Measurements from ENCODE around the gene SEC24D.
"Not testable (repeated sequence)": the region's sequence is repeated elsewhere in the genome, so short reads cannot be mapped to it uniquely, and the experiment has no call there.

Gene SEC24D

GRCh38 chr4:118803253-118803652 is 32.7 kb downstream of the SEC24D start:
- no peak overlapping the region for H3K4me3 ChIP-seq (ENCODE audit: low read depth in 1 of 2, low read length in 1 of 2)
- no peaks in the 10 kb centered on the region for H3K9me3 ChIP-seq
- H3K27me3 ChIP-seq = no peaks in the 10 kb centered on the region
- no peak for TF ChIP-seq CTCF (IDR thresholded peaks at IDR 0.05)
- H3K4me1 ChIP-seq (ENCODE audit: control insufficient read depth in 1 of 2, insufficient read depth in 1 of 2, low read depth in 1 of 2, low read length in 1 of 2) = no peaks in the 10 kb centered on the region
- H3K36me3 ChIP-seq = peaks cover 57% of the 10 kb centered on the region
- H3K27ac ChIP-seq = no peak overlapping the region

- Histone ChIP-seq H3K27ac (no peak overlapping the region), H3K9me3 (no peaks in the 10 kb centered on the region), H3K4me3 (ENCODE audit: low read depth in 1 of 2, low read length in 1 of 2) (no peak overlapping the region), H3K4me1 (ENCODE audit: control insufficient read depth in 1 of 2, insufficient read depth in 1 of 2, low read depth in 1 of 2, low read length in 1 of 2) (no peaks in the 10 kb centered on the region), H3K27me3 (no peaks in the 10 kb centered on the region), H3K36me3 (peaks cover 54% of the 10 kb centered on the region)
- TF ChIP-seq CTCF (IDR thresholded peaks at IDR 0.05) = no peak
Observed at GRCh38 chr4:118801895-118802575, 33.9 kb downstream of the SEC24D start.

GRCh38 chr4:118799231-118799942 is 36.5 kb downstream of the SEC24D start:
- H3K27ac ChIP-seq = no peak overlapping the region
- H3K27me3 ChIP-seq = no peaks in the 10 kb centered on the region
- H3K4me3 ChIP-seq (ENCODE audit: low read depth in 1 of 2, low read length in 1 of 2) = no peak overlapping the region
- peaks cover 58% of the 10 kb centered on the region for H3K36me3 ChIP-seq
- TF ChIP-seq CTCF (IDR thresholded peaks at IDR 0.05) = no peak
- no peaks in the 10 kb centered on the region for H3K9me3 ChIP-seq
- H3K4me1 ChIP-seq (ENCODE audit: control insufficient read depth in 1 of 2, insufficient read depth in 1 of 2, low read depth in 1 of 2, low read length in 1 of 2) = no peaks in the 10 kb centered on the region

- Histone ChIP-seq H3K27ac (no peak overlapping the region), H3K4me3 (ENCODE audit: low read depth in 1 of 2, low read length in 1 of 2) (no peak overlapping the region), H3K4me1 (ENCODE audit: control insufficient read depth in 1 of 2, insufficient read depth in 1 of 2, low read depth in 1 of 2, low read length in 1 of 2) (no peaks in the 10 kb centered on the region), H3K9me3 (no peaks in the 10 kb centered on the region), H3K27me3 (no peaks in the 10 kb centered on the region), H3K36me3 (peaks cover 51% of the 10 kb centered on the region)
- TF ChIP-seq CTCF (IDR thresholded peaks at IDR 0.05) = no peak
Observed at GRCh38 chr4:118798658-118799057, 37.3 kb downstream of the SEC24D start.

- H3K27me3 ChIP-seq = no peaks in the 10 kb centered on the region
- H3K27ac ChIP-seq = no peak overlapping the region
- peaks cover 49% of the 10 kb centered on the region for H3K36me3 ChIP-seq
- H3K9me3 ChIP-seq = no peaks in the 10 kb centered on the region
- H3K4me3 ChIP-seq (ENCODE audit: low read depth in 1 of 2, low read length in 1 of 2) = no peak overlapping the region
- no peaks in the 10 kb centered on the region for H3K4me1 ChIP-seq (ENCODE audit: control insufficient read depth in 1 of 2, insufficient read depth in 1 of 2, low read depth in 1 of 2, low read length in 1 of 2)
- TF ChIP-seq CTCF (IDR thresholded peaks at IDR 0.05) = no peak
Observed at GRCh38 chr4:118797558-118798142, 38.3 kb downstream of the SEC24D start.

- H3K27me3 ChIP-seq; H3K9me3 ChIP-seq; H3K4me1 ChIP-seq (ENCODE audit: control insufficient read depth in 1 of 2, insufficient read depth in 1 of 2, low read depth in 1 of 2, low read length in 1 of 2); H3K27ac ChIP-seq; H3K4me3 ChIP-seq (ENCODE audit: low read depth in 1 of 2, low read length in 1 of 2): not testable (repeated sequence)
- peaks cover 23% of the 10 kb centered on the region for H3K36me3 ChIP-seq
Observed at GRCh38 chr4:118791690-118792446, 44.1 kb downstream of the SEC24D start.
